Astrocyte of the hippocampus (primary cell): ENCODE data around the gene PDE2A.

Experiments
- DNase-seq: peaks from one replicate; pipeline ENCODE4 v3.0.0; 2011; ENCODE audit warnings: low read depth, low spot score

Gene PDE2A

GRCh38 chr11:72704783-72705265, 30.6 kb upstream of the PDE2A start:
- no peak for DNase-seq

GRCh38 chr11:72704028-72704782, 30.0 kb upstream of the PDE2A start:
- DNase-seq: no peak

- peak; percentile 79 for DNase-seq
Measured at GRCh38 chr11:72703267-72704008, 29.2 kb upstream of the PDE2A start.

- no peak for DNase-seq
Measured at GRCh38 chr11:72702577-72703241, 28.5 kb upstream of the PDE2A start.

- DNase-seq: no peak
Measured at GRCh38 chr11:72702096-72702495, 27.9 kb upstream of the PDE2A start.

- no peak for DNase-seq
Measured at GRCh38 chr11:72701466-72701865, 27.2 kb upstream of the PDE2A start.

- DNase-seq: peak; percentile 43
Measured at GRCh38 chr11:72700146-72700545, 25.9 kb upstream of the PDE2A start.

GRCh38 chr11:72697814-72698213, 23.6 kb upstream of the PDE2A start:
- no peak for DNase-seq

GRCh38 chr11:72696866-72697700, 22.9 kb upstream of the PDE2A start:
- no peak for DNase-seq

GRCh38 chr11:72695354-72695753, 21.1 kb upstream of the PDE2A start:
- no peak for DNase-seq

- DNase-seq: no peak
Measured at GRCh38 chr11:72693271-72693968, 19.2 kb upstream of the PDE2A start.

- DNase-seq: no peak
Measured at GRCh38 chr11:72692498-72693237, 18.4 kb upstream of the PDE2A start.

GRCh38 chr11:72690166-72690565, 15.9 kb upstream of the PDE2A start:
- no peak for DNase-seq

- no peak for DNase-seq
Measured at GRCh38 chr11:72688929-72689328, 14.7 kb upstream of the PDE2A start.

GRCh38 chr11:72688486-72688885, 14.3 kb upstream of the PDE2A start:
- DNase-seq: no peak

GRCh38 chr11:72687326-72687725, 13.1 kb upstream of the PDE2A start:
- no peak for DNase-seq

GRCh38 chr11:72686639-72687220, 12.5 kb upstream of the PDE2A start:
- no peak for DNase-seq

GRCh38 chr11:72685560-72686480, 11.6 kb upstream of the PDE2A start:
- DNase-seq: no peak
